ENCODE data around the gene NFIA.

DNA sequence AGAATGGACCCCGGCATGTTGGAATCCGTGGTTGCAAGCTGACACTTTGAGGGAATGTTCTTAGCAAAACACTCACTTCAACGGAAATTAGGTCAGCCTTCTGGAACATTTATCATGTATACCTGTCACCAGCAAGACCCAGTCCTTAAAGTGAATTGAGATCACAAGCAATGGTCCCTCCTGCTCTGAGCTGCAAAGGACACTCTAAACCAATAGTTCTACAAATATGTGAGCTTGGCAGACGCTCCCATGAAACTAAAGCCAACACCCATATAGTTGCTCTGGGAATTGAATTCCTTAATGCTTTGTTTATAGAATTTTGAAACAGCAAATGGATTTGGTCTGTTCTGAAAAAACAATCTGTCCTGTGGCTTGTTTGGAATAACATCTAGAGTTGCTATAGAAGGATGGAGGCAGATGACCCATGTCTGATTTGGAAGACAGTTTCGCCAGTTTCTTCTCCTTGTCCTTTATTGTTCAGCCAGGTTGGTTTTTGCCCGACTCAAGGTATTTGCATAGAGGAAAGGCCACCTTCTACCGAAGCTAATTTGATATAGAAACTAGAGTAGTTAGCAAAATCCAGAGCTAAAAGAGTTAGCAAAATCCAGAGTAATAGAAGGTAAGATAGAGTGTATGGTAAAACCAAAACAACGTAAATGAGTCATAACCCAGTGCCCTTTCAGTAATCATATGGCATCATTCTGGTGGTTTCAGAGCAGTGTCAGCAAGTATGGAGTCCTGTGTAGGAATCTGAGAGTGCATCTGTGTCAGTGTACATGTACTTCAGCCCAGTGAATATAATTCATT is 236.2 kb downstream of the NFIA start:
- TF ChIP-seq, protein P1, sequence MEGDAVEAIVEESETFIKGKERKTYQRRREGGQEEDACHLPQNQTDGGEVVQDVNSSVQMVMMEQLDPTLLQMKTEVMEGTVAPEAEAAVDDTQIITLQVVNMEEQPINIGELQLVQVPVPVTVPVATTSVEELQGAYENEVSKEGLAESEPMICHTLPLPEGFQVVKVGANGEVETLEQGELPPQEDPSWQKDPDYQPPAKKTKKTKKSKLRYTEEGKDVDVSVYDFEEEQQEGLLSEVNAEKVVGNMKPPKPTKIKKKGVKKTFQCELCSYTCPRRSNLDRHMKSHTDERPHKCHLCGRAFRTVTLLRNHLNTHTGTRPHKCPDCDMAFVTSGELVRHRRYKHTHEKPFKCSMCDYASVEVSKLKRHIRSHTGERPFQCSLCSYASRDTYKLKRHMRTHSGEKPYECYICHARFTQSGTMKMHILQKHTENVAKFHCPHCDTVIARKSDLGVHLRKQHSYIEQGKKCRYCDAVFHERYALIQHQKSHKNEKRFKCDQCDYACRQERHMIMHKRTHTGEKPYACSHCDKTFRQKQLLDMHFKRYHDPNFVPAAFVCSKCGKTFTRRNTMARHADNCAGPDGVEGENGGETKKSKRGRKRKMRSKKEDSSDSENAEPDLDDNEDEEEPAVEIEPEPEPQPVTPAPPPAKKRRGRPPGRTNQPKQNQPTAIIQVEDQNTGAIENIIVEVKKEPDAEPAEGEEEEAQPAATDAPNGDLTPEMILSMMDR (IDR thresholded peaks at IDR 0.05), result no peak
- no peak for TF ChIP-seq POLR2A (IDR thresholded peaks at IDR 0.05)

Measured in esophagus squamous epithelium (tissue), 4 donors.